Neural progenitor cell (in vitro differentiated cells): ENCODE data around the gene PTPRN2. TPM values are rescaled to one million over a fixed set of nuclear protein-coding genes. Genes with fewer than 3 reads are reported as not detected.
A peak's percentile ranks its signal among the peaks of the same experiment; 100 is the strongest.

Source experiments
- DNase-seq: peaks from one replicate; pipeline ENCODE4 v3.0.0-alpha.2; 2016; ENCODE audit warnings: low spot score
- H2AFZ ChIP-seq: fragments of 200-600 bp; sonication (generic); replicated peaks from 2 replicates; pipeline ENCODE4 v1.6.1; 2016; ENCODE audit warnings: antibody characterized with exemption
- H3F3A ChIP-seq: fragments of 200-600 bp; sonication (generic); 2 replicates; pipeline ENCODE4 v1.6.1; 2016; ENCODE audit warnings: antibody characterized with exemption, low read depth
- H3K27ac ChIP-seq: fragments of 200-600 bp; sonication (generic); 2 replicates; pipeline ENCODE4 v1.5.1; 2016; ENCODE audit warnings: mild to moderate bottlenecking
- H3K27me3 ChIP-seq: fragments of 200-600 bp; sonication (generic); 2 replicates; pipeline ENCODE4 v1.6.1; 2016; ENCODE audit warnings: mild to moderate bottlenecking, moderate library complexity
- H3K36me3 ChIP-seq: fragments of 200-600 bp; sonication (generic); 2 replicates; pipeline ENCODE4 v1.5.1; 2016
- H3K4me1 ChIP-seq: fragments of 200-600 bp; sonication (generic); 2 replicates; pipeline ENCODE4 v1.6.1; 2016; ENCODE audit warnings: mixed run types
- H3K4me2 ChIP-seq: fragments of 200-600 bp; sonication (generic); 2 replicates; pipeline ENCODE4 v1.6.1; 2016
- H3K4me3 ChIP-seq: fragments of 200-600 bp; sonication (generic); 2 replicates; pipeline ENCODE4 v1.5.1; 2016
- H3K79me2 ChIP-seq: fragments of 200-600 bp; sonication (generic); 2 replicates; pipeline ENCODE4 v1.6.1; 2016; ENCODE audit warnings: low read depth
- H3K9ac ChIP-seq: fragments of 200-600 bp; sonication (generic); 2 replicates; pipeline ENCODE4 v1.6.1; 2016
- H3K9me3 ChIP-seq: fragments of 200-600 bp; sonication (generic); 2 replicates; pipeline ENCODE4 v1.5.1; 2016; ENCODE audit warnings: low read depth
- H4K20me1 ChIP-seq: fragments of 200-600 bp; sonication (generic); 2 replicates; pipeline ENCODE4 v1.6.1; 2016; ENCODE audit warnings: low read depth
- H3K27ac Mint-ChIP-seq: 3 replicates; pipeline ENCODE4 v1.8.0; 2021; ENCODE audit warnings: mixed read lengths
- H3K27me3 Mint-ChIP-seq: 2 replicates; pipeline ENCODE4 v1.8.0; 2022; ENCODE audit warnings: low read depth, mild to moderate bottlenecking, inconsistent platforms, moderate library complexity, mixed read lengths; ENCODE audit not compliant: insufficient read depth
- H3K36me3 Mint-ChIP-seq: 3 replicates; pipeline ENCODE4 v1.8.0; 2021; ENCODE audit warnings: mixed read lengths
- H3K4me1 Mint-ChIP-seq: 3 replicates; pipeline ENCODE4 v1.8.0; 2021; ENCODE audit warnings: mixed read lengths
- H3K4me3 Mint-ChIP-seq: 3 replicates; pipeline ENCODE4 v1.8.0; 2021; ENCODE audit warnings: mild to moderate bottlenecking, moderate library complexity, mixed read lengths
- H3K9me3 Mint-ChIP-seq: 3 replicates; pipeline ENCODE4 v1.8.0; 2020; ENCODE audit warnings: mixed read lengths
- CTCF ChIP-seq: fragments of 200-600 bp; sonication (generic); IDR thresholded peaks from 2 replicates; pipeline ENCODE4 v1.5.1; 2017; ENCODE audit warnings: antibody characterized with exemption, mild to moderate bottlenecking
- EZH2 ChIP-seq: fragments of 200-600 bp; sonication (generic); IDR thresholded peaks from 2 replicates; pipeline ENCODE4 v1.6.1; 2017; ENCODE audit warnings: antibody characterized with exemption, mild to moderate bottlenecking, moderate library complexity
- EZH2phosphoT487 ChIP-seq: fragments of 200-600 bp; sonication (generic); IDR thresholded peaks from 2 replicates; pipeline ENCODE4 v1.6.1; 2017; ENCODE audit warnings: antibody characterized with exemption
- total RNA-seq: library from RNA; depleted of rRNA; stranded (reverse); fragments of >200 nt; gene quantifications from 2 replicates; pipeline ENCODE4 v1.2.3, GENCODE V29; 2015; ENCODE audit warnings: low replicate concordance

The PTPRN2 gene
- total RNA-seq, 1 donor from 2014 or later: 3.0 TPM

- Mint-ChIP-seq H3K27me3 (no peaks in the 10 kb centered on the region), H3K4me1 (peaks cover 13% of the 10 kb centered on the region), H3K4me3 (no peak overlapping the region), H3K9me3 (peaks cover 11% of the 10 kb centered on the region), H3K36me3 (peaks cover 2% of the 10 kb centered on the region), H3K27ac (no peak overlapping the region)
- H3K79me2 ChIP-seq: no peaks in the 10 kb centered on the region
- no peaks in the 10 kb centered on the region for H3K9me3 ChIP-seq
- no peaks in the 10 kb centered on the region for H3K4me1 ChIP-seq
- H3K4me2 ChIP-seq: no peak overlapping the region
- no peak overlapping the region for H3K9ac ChIP-seq
- H3K27me3 ChIP-seq: no peaks in the 10 kb centered on the region
- TF ChIP-seq CTCF: no peak
- TF ChIP-seq EZH2: no peak
- no peak for TF ChIP-seq EZH2phosphoT487
- H4K20me1 ChIP-seq: no peaks in the 10 kb centered on the region
- H3K4me3 ChIP-seq: no peak overlapping the region
- no peak overlapping the region for H3K27ac ChIP-seq
- no peak overlapping the region for H2AFZ ChIP-seq
- H3K36me3 ChIP-seq: no peaks in the 10 kb centered on the region
- H3F3A ChIP-seq: no peaks in the 10 kb centered on the region
- no peak for DNase-seq
These were observed 445.7 kb downstream of the PTPRN2 start for GRCh38 chr7:158141806-158142518.

GRCh38 chr7:158141221-158141582 lies 446.4 kb downstream of the PTPRN2 start:
- Histone ChIP-seq H2AFZ (no peak overlapping the region), H3K4me2 (no peak overlapping the region), H4K20me1 (no peaks in the 10 kb centered on the region), H3F3A (no peaks in the 10 kb centered on the region), H3K4me1 (no peaks in the 10 kb centered on the region), H3K9me3 (no peaks in the 10 kb centered on the region), H3K9ac (no peak overlapping the region), H3K36me3 (no peaks in the 10 kb centered on the region), H3K79me2 (no peaks in the 10 kb centered on the region), H3K4me3 (no peak overlapping the region), H3K27ac (no peak overlapping the region), H3K27me3 (no peaks in the 10 kb centered on the region)
- Mint-ChIP-seq H3K9me3 (peaks cover 8% of the 10 kb centered on the region), H3K4me1 (peaks cover 13% of the 10 kb centered on the region), H3K27ac (no peak overlapping the region), H3K36me3 (peaks cover 2% of the 10 kb centered on the region), H3K4me3 (no peak overlapping the region), H3K27me3 (no peaks in the 10 kb centered on the region)
- no peak for DNase-seq
- TF ChIP-seq CTCF: no peak
- TF ChIP-seq EZH2: no peak
- no peak for TF ChIP-seq EZH2phosphoT487

- Mint-ChIP-seq H3K36me3 (peaks cover 2% of the 10 kb centered on the region), H3K4me1 (peaks cover 13% of the 10 kb centered on the region), H3K9me3 (peaks cover 4% of the 10 kb centered on the region), H3K27ac (peak overlapping the region; percentile 74), H3K4me3 (no peak overlapping the region), H3K27me3 (no peaks in the 10 kb centered on the region)
- Histone ChIP-seq H3K36me3 (no peaks in the 10 kb centered on the region), H3K4me3 (no peak overlapping the region), H3K4me1 (no peaks in the 10 kb centered on the region), H3K4me2 (no peak overlapping the region), H3F3A (no peaks in the 10 kb centered on the region), H3K27me3 (no peaks in the 10 kb centered on the region), H3K79me2 (no peaks in the 10 kb centered on the region), H4K20me1 (no peaks in the 10 kb centered on the region), H2AFZ (no peak overlapping the region), H3K9me3 (no peaks in the 10 kb centered on the region), H3K9ac (no peak overlapping the region), H3K27ac (no peak overlapping the region)
- DNase-seq: no peak
- TF ChIP-seq CTCF (no peak), EZH2phosphoT487 (no peak), EZH2 (no peak)
These were observed 446.9 kb downstream of the PTPRN2 start for GRCh38 chr7:158140538-158141220.
